Measurements from ENCODE around the gene RBBP4. TPM values are rescaled to one million over a fixed set of nuclear protein-coding genes. Genes with fewer than 3 reads are reported as not detected.
"Not testable (repeated sequence)": the region's sequence is repeated elsewhere in the genome, so short reads cannot be mapped to it uniquely, and the experiment has no call there.

Gene RBBP4
- total and polyA plus RNA-seq, 2 donors from 2014 or later, result 49.5 to 177 TPM

- TF ChIP-seq CTCF (IDR thresholded peaks at IDR 0.05; ENCODE audit: borderline replicate concordance, extremely low read depth, insufficient read depth), result no peak
- Histone ChIP-seq H3K27ac (ENCODE audit: low read depth in 2 of 2, low read length in 2 of 2) (no peak overlapping the region), H3K4me1 (ENCODE audit: control insufficient read depth in 2 of 3, insufficient read depth in 2 of 3, low read depth in 1 of 3, low read length in 3 of 3) (peaks cover 0 to 7% (median 0%) of the 10 kb centered on the region in 3 donors), H3K9me3 (ENCODE audit: control insufficient read depth in 2 of 3, insufficient read depth in 1 of 3, low read length in 3 of 3) (no peaks in the 10 kb centered on the region), H3K27me3 (ENCODE audit: control insufficient read depth, insufficient read depth, low read length) (no peaks in the 10 kb centered on the region), H3K4me3 (ENCODE audit: low read length in 3 of 3) (no peak overlapping the region), H3K9ac (ENCODE audit: low read length in 3 of 3) (no peak overlapping the region), H3K36me3 (ENCODE audit: control insufficient read depth in 2 of 3, insufficient read depth in 3 of 3, low read length in 3 of 3) (peaks cover 22 to 38% (median 24%) of the 10 kb centered on the region in 3 donors)
- intact Hi-C loops (cut with DNase I), result no loop called here
- FAIRE-seq (no peak), DNase-seq (no peak)
Measured at GRCh38 chr1:32676945-32677344, 25.9 kb downstream of the RBBP4 start.

DNA sequence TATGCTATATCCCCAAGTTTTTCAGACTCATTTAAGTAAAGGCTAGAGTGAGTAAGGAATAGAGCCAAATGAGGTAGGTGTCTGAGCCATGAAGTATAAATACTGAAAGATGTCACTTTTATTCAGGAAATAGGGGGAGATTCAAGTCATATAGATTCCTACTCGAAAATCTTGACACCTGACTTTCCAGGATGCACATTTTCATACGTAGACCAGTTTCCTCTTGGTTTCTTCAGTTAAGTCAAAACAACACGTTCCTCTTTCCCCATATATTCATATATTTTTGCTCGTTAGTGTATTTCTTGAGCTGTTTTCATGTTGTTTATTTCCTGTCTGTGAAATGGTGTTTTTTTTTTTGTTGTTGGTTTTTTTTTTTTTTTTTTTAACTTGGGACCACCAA is 29.0 kb downstream of the RBBP4 start:
- intact Hi-C loops (cut with DNase I); H3K4me3 ChIP-seq (ENCODE audit: low read length in 3 of 3); DNase-seq; H3K27ac ChIP-seq (ENCODE audit: low read depth in 2 of 2, low read length in 2 of 2); FAIRE-seq; H3K4me1 ChIP-seq (ENCODE audit: control insufficient read depth in 2 of 3, insufficient read depth in 2 of 3, low read depth in 1 of 3, low read length in 3 of 3); H3K9me3 ChIP-seq (ENCODE audit: control insufficient read depth in 2 of 3, insufficient read depth in 1 of 3, low read length in 3 of 3); H3K9ac ChIP-seq (ENCODE audit: low read length in 3 of 3); H3K27me3 ChIP-seq (ENCODE audit: control insufficient read depth, insufficient read depth, low read length): not testable (repeated sequence)
- H3K36me3 ChIP-seq (ENCODE audit: control insufficient read depth in 2 of 3, insufficient read depth in 3 of 3, low read length in 3 of 3), result peaks cover 12 to 33% (median 14%) of the 10 kb centered on the region in 3 donors

- peaks cover 0 to 7% (median 0%) of the 10 kb centered on the region in 3 donors for H3K4me1 ChIP-seq (ENCODE audit: control insufficient read depth in 2 of 3, insufficient read depth in 2 of 3, low read depth in 1 of 3, low read length in 3 of 3)
- H3K4me3 ChIP-seq (ENCODE audit: low read length in 3 of 3), result no peak overlapping the region
- no peak for DNase-seq
- intact Hi-C loops (cut with DNase I), result no loop called here
- no peaks in the 10 kb centered on the region for H3K27me3 ChIP-seq (ENCODE audit: control insufficient read depth, insufficient read depth, low read length)
- no peak for FAIRE-seq
- no peak overlapping the region for H3K27ac ChIP-seq (ENCODE audit: low read depth in 2 of 2, low read length in 2 of 2)
- H3K36me3 ChIP-seq (ENCODE audit: control insufficient read depth in 2 of 3, insufficient read depth in 3 of 3, low read length in 3 of 3), result peaks cover 15 to 36% (median 16%) of the 10 kb centered on the region in 3 donors
- no peak overlapping the region for H3K9ac ChIP-seq (ENCODE audit: low read length in 3 of 3)
- no peaks in the 10 kb centered on the region for H3K9me3 ChIP-seq (ENCODE audit: control insufficient read depth in 2 of 3, insufficient read depth in 1 of 3, low read length in 3 of 3)
- no peak for TF ChIP-seq CTCF (IDR thresholded peaks at IDR 0.05; ENCODE audit: borderline replicate concordance, extremely low read depth, insufficient read depth)
Measured at GRCh38 chr1:32680642-32681041, 29.6 kb downstream of the RBBP4 start.

DNA sequence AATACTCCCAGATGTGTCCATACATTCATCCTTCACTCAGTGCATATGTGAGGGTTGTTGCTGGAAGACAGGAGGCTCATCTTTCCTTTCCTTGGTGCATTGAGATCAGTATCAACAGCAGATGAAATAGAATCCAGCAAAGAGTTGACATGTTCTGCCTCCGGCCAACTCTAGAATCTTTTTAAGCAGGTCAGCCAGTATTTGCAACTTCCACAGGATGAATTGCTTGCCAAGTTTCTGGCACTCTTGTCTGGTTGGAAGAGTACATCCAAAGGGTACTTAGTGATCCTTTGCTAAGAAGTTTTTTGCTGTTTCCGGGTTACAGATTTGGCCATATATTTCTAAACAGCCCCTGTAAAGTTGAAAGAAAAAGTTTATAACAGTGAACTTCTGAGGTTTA is 30.5 kb downstream of the RBBP4 start:
- no peak for DNase-seq
- Histone ChIP-seq H3K27ac (ENCODE audit: low read depth in 2 of 2, low read length in 2 of 2) (no peak overlapping the region), H3K36me3 (ENCODE audit: control insufficient read depth in 2 of 3, insufficient read depth in 3 of 3, low read length in 3 of 3) (peaks cover 14 to 45% (median 20%) of the 10 kb centered on the region in 3 donors), H3K9me3 (ENCODE audit: control insufficient read depth in 2 of 3, insufficient read depth in 1 of 3, low read length in 3 of 3) (no peaks in the 10 kb centered on the region), H3K9ac (ENCODE audit: low read length in 3 of 3) (no peak overlapping the region), H3K4me1 (ENCODE audit: control insufficient read depth in 2 of 3, insufficient read depth in 2 of 3, low read depth in 1 of 3, low read length in 3 of 3) (peaks cover 0 to 7% (median 0%) of the 10 kb centered on the region in 3 donors), H3K27me3 (ENCODE audit: control insufficient read depth, insufficient read depth, low read length) (no peaks in the 10 kb centered on the region), H3K4me3 (ENCODE audit: low read length in 3 of 3) (no peak overlapping the region)
- TF ChIP-seq CTCF (IDR thresholded peaks at IDR 0.05; ENCODE audit: borderline replicate concordance, extremely low read depth, insufficient read depth), result no peak
- FAIRE-seq, result no peak
- intact Hi-C loops (cut with DNase I), result no loop called here

Data from kidney (tissue), 14 donors.